GM20431 (cell line): ENCODE measurements around the gene SYNJ2BP.

Source experiments
- in situ Hi-C: fragments of 300-500 bp; cut with MseI, MboI; formaldehyde crosslinking; loops from one replicate; pipeline ENCODE4 v1.15.0; 2020; ENCODE audit warnings: low sequenced_read_pairs; ENCODE audit not compliant: unreplicated experiment

Gene SYNJ2BP

DNA sequence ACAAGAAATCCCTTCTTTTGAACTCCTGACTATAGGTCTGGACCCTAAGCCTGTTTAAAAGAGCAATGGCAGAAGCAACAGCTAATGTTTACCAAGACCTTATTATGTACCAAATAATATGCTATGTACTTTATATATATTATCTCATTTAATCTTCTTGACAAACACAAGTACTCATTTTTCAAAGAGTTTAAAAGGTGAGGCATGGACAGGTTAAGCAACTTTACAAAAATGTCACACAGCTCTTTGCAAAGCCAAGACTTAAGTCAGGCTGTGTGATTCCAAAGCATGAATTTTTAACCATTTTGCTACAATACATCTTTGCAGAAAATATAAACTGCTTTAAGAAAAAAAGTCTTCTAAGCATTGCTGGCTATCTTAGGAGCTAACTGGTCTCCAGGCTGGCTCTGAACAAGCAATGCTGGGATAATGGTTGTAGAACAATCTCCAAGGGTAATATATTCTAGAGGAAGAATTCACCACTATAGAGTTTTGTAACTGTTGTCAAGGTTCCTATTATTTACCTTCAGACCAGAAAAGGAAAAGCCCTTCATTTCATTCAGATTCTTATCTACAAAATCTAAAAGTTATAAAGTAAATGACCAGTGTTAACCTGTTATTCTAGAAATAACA lies 22.1 kb downstream of the SYNJ2BP start:
- in situ Hi-C loops, result no loop called here

DNA sequence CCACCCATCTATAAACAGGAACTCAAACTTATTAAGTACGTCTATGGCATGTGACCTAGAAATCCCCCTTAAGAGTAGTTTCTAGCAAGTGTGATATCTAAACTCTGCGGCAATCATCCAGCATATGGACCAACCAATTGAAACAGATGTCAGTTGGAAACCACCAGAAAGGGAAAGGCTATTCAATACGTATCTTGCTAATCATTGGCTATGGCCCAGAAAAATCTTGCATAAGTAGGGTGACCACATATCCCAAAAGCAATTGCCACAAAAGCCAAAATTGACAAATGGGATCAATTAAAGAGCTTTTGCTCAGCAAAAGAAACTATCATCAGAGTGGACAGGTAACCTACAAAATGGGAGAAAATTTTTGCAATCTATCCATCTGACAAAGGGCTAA lies 24.2 kb downstream of the SYNJ2BP start:
- in situ Hi-C loops, result no loop called here

DNA sequence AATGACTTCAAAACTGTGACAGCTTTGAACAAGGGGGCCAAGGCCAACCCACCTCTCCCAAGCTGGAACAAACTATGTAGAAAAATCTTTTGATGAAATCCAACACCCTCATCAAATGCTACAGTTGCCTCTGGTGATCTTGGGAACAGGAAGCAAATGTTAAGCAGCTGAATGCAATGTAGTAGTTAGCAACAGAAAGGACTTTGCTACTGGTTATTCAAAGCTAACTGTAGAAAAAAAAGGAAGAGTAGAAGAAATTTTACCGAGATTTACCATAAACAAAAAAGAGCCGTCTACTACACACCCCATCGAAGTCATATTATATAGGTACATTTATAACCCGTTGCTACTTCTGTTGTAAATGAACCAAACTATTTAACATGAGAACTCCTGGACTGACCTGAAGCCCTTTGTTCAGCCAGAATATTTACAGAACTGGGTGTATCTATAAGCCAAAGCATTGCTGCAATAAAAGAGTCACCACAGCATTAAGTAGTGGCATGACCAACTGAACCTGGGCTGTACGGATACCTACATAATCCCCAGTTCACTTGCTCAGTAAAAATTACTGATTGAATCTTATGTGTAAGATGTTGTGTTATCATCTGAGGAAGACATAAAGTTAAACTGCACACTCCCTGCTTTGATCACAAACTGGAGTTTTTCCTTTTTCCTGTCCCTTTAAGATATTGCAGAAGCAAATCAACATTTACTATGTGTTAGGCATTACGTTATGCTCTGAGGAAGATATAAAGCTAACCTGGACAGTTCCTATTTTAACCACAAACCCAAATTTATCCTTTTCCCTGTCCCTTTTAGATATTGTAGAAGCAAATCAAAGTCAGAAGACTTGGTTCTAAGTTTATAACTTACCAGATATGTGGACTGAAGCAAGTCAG lies 25.1 kb downstream of the SYNJ2BP start:
- in situ Hi-C loops, result no loop called here

DNA sequence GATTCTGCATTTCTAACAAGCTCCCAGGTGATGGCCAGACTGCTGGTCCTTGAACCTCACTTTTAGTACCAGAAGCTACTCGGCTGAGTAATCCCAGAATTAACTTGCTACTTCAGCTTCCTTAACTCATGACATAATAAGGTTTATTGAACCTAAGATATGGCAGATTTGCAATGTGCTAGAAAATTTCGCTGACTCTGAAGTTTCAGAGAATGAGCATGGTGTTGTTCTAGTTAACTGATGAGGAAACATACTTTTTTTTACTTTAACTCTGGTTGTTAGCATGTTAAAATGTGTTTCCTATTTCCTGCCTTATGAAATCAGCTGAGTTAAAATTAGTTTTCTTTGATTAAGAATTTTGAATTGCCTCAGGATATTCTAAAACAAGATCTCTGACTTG lies 34.4 kb downstream of the SYNJ2BP start:
- in situ Hi-C loops, result no loop called here

DNA sequence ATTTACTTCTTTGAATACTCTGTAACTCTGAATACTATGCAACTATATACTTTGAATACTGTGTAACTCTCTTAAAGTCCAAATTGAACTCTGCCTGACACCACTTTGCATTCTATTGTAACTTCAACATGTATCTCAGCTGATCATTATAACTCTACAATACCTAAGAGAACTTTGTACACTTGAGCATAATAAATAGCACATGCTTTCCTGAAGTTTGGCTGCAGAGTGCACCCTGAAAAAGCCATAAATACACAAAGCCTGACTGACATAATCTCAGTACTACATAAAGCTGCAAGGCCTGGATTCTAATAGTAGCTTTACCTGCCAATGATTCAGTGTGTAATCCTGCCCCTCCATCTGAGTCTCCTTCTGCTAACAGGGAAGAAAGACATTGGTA lies 36.1 kb downstream of the SYNJ2BP start:
- in situ Hi-C loops, result no loop called here

DNA sequence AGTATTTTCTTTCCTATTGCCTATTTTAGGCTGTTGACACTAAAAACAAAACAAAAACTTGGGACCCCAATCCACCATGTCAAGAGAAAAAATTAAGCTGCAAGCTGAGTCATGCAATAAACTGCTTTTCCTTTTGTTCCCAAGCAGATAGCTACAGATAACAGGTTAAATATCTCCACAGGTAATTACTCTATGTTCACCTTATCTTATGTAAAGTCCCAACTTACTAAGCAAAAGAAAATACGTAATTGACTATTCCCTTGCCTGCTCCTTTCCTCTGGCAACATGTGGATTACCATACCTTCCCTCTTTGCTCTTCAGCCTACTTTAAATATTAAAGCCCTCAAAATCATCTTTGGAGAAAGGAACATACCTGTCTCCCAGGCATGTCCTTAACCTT lies 38.2 kb downstream of the SYNJ2BP start:
- in situ Hi-C loops, result no loop called here
